A549 (cell line): ENCODE results near the gene DNAH17. TPM values are rescaled to one million over a fixed set of nuclear protein-coding genes. Genes with fewer than 3 reads are reported as not detected.
A peak's percentile ranks its signal among the peaks of the same experiment; 100 is the strongest.

Source experiments
- ATAC-seq, 2 experiments: fragments of 200-7000 bp in 1 of 2; fragments of >200 bp in 1 of 2; cut with Nextera tagmentation in 1 of 2; cut with Tn5 transposase in 1 of 2; 3 replicates each; pipeline versions ENCODE4 v1.8.0 to v1.9.1; 2018 to 2020; ENCODE audit warnings: mild to moderate bottlenecking in 1 of 2, moderate library complexity in 1 of 2
- CTCF ChIA-PET: fragments of 300-600 bp; sonication (Branson Sonifier 250); formaldehyde crosslinking; extraction: SDS; loops from one replicate; lab custom pipeline; 2021; ENCODE audit warnings: antibody characterized with exemption, inconsistent platforms; lab: Yijun Ruan, JAX
- POLR2A ChIA-PET: fragments of 350-600 bp; formaldehyde crosslinking; extraction: SDS; loops from one replicate; lab custom pipeline; 2021; ENCODE audit warnings: antibody characterized with exemption, inconsistent platforms; lab: Yijun Ruan, JAX
- DNase-seq, 2 experiments: peaks; one replicate each; pipeline versions ENCODE4 v3.0.0 to v3.0.0-alpha.2; 2011 to 2016; ENCODE audit warnings: low read depth in 1 of 2, low spot score in 1 of 2
- FAIRE-seq: peaks from 2 replicates; lab custom pipeline; 2011; peaks lifted over from hg19 to GRCh38; lab: Jason Lieb, UNC
- H3K27ac ChIP-seq, 2 experiments: fragments of >200 bp; sonication (Bioruptor Twin); formaldehyde crosslinking; 3 replicates each; pipeline ENCODE4 v1.5.1; 2016 to 2017
- H3K4me1 ChIP-seq: fragments of >200 bp; sonication (Bioruptor Twin); formaldehyde crosslinking; 3 replicates; pipeline ENCODE4 v1.6.1; 2016
- H3K4me2 ChIP-seq: fragments of >200 bp; sonication (Bioruptor Twin); formaldehyde crosslinking; 3 replicates; pipeline ENCODE4 v1.6.1; 2016
- H3K4me3 ChIP-seq: fragments of >200 bp; sonication (Bioruptor Twin); formaldehyde crosslinking; 3 replicates; pipeline ENCODE4 v1.5.1; 2016
- H3K9me3 ChIP-seq: fragments of >200 bp; sonication (Bioruptor Twin); formaldehyde crosslinking; 3 replicates; pipeline ENCODE4 v1.6.1; 2016
- CBX2 ChIP-seq: fragments of 200-600 bp; sonication (generic); IDR thresholded peaks from 2 replicates; pipeline ENCODE4 v1.6.1; 2016; ENCODE audit warnings: low read depth, mild to moderate bottlenecking, borderline replicate concordance
- CEBPB ChIP-seq, 2 experiments: fragments of >200 bp in 1 of 2; sonication (Bioruptor Twin) in 1 of 2; formaldehyde crosslinking in 1 of 2; IDR thresholded peaks; 2 replicates each; pipeline ENCODE4 v1.6.1; 2012 to 2016
- CHD2 ChIP-seq: fragments of 150-350 bp; IDR thresholded peaks from 2 replicates; pipeline ENCODE4 v1.6.1; 2014; ENCODE audit warnings: low read length; ENCODE audit not compliant: partially characterized antibody
- EHF ChIP-seq: fragments of 250-450 bp; sonication (Bioruptor Pico); IDR thresholded peaks from 2 replicates; pipeline ENCODE4 v1.5.0; 2020; ENCODE audit warnings: mild to moderate bottlenecking
- EP300 ChIP-seq, 2 experiments: fragments of >200 bp; sonication (Bioruptor Twin); formaldehyde crosslinking; IDR thresholded peaks; 2 replicates in 1 of 2; 3 replicates in 1 of 2; pipeline ENCODE4 v1.6.1; 2016 to 2017
- GATA3 ChIP-seq: IDR thresholded peaks from 2 replicates; pipeline ENCODE4 v1.6.1; 2012; ENCODE audit warnings: borderline replicate concordance
- HES2 ChIP-seq: fragments of >200 bp; sonication (Bioruptor Twin); formaldehyde crosslinking; IDR thresholded peaks from 2 replicates; pipeline ENCODE4 v1.6.1; 2016
- HOXA7 ChIP-seq: fragments of 250-450 bp; sonication (Bioruptor Pico); IDR thresholded peaks from 2 replicates; pipeline ENCODE4 v1.5.0; 2020; ENCODE audit warnings: mild to moderate bottlenecking, moderate library complexity
- JUNB ChIP-seq: fragments of >200 bp; sonication (Bioruptor Twin); formaldehyde crosslinking; IDR thresholded peaks from 2 replicates; pipeline ENCODE4 v1.6.1; 2016
- KDM1A ChIP-seq: fragments of 200-600 bp; sonication (generic); IDR thresholded peaks from 2 replicates; pipeline ENCODE4 v1.6.1; 2016; ENCODE audit warnings: low read depth, mild to moderate bottlenecking
- MAFK ChIP-seq: fragments of 450-650 bp; IDR thresholded peaks from 2 replicates; pipeline ENCODE4 v1.6.1; 2014; ENCODE audit not compliant: partially characterized antibody
- MAX ChIP-seq: IDR thresholded peaks from 2 replicates; pipeline ENCODE4 v1.6.1; 2012
- NFE2L2 ChIP-seq: fragments of 150-350 bp; conservative IDR thresholded peaks from 2 replicates; pipeline ENCODE4 v1.6.1; 2014; ENCODE audit warnings: low read length
- NR3C1 ChIP-seq: fragments of >200 bp; sonication (Bioruptor Twin); formaldehyde crosslinking; IDR thresholded peaks from 3 replicates; pipeline ENCODE4 v1.6.1; 2017
- POLR2AphosphoS2 ChIP-seq: conservative IDR thresholded peaks from 2 replicates; pipeline ENCODE4 v1.6.1; 2012; ENCODE audit warnings: low read length, improper control_type of control experiment, inconsistent platforms
- RAD21 ChIP-seq, 2 experiments: fragments of >200 bp in 1 of 2; sonication (Bioruptor Twin) in 1 of 2; formaldehyde crosslinking in 1 of 2; IDR thresholded peaks in 1 of 2; conservative IDR thresholded peaks in 1 of 2; 2 replicates in 1 of 2; 3 replicates in 1 of 2; pipeline ENCODE4 v1.6.1; 2012 to 2018; ENCODE audit warnings: inconsistent platforms in 1 of 2
- RNF2 ChIP-seq: fragments of 200-600 bp; sonication (generic); IDR thresholded peaks from 2 replicates; pipeline ENCODE4 v1.6.1; 2016; ENCODE audit warnings: low read depth, mild to moderate bottlenecking, antibody characterized with exemption, moderate library complexity, borderline replicate concordance
- SMC3 ChIP-seq: fragments of >200 bp; sonication (Bioruptor Twin); formaldehyde crosslinking; IDR thresholded peaks from 3 replicates; pipeline ENCODE4 v1.6.1; 2018; ENCODE audit warnings: inconsistent platforms
- TP53 ChIP-seq: fragments of 250-450 bp; sonication (Bioruptor Pico); IDR thresholded peaks from 2 replicates; pipeline ENCODE4 v1.5.0; 2021; ENCODE audit warnings: mild to moderate bottlenecking, moderate library complexity
- ZC3H11A ChIP-seq: fragments of 450-650 bp; IDR thresholded peaks from 2 replicates; pipeline ENCODE4 v1.6.1; 2014; ENCODE audit warnings: antibody characterized with exemption, mild to moderate bottlenecking
- ZFP36 ChIP-seq: fragments of 450-650 bp; IDR thresholded peaks from 2 replicates; pipeline ENCODE4 v1.6.1; 2014; ENCODE audit warnings: borderline replicate concordance; ENCODE audit not compliant: partially characterized antibody
- WGBS: methylation state at CpG from one replicate; pipeline ENCODE4 v1.1.6; 2017; ENCODE audit errors: missing lambda C conversion rate; 5-methylcytosine and 5-hydroxymethylcytosine counted together
- polyA plus RNA-seq, 4 experiments: library from polyadenylated mRNA; depleted of rRNA in 3 of 4; stranded (reverse); fragments of >200 nt; fragmentation: RNase III in 1 of 4; extraction: RNeasy Plus Mini Kit Qiagen cat#74134 plus additional on column Dnase treatment in 1 of 4; gene quantifications; 2 replicates in 3 of 4; 3 replicates in 1 of 4; pipeline ENCODE4 v1.2.3, GENCODE V29; 2011 to 2017
- TF ChIP-seq, protein P1 (sequence below): fragments of 250-450 bp; sonication (Bioruptor Pico); IDR thresholded peaks from 2 replicates; pipeline ENCODE4 v1.5.0; 2020; ENCODE audit warnings: low read depth, mild to moderate bottlenecking, moderate library complexity

DNAH17 gene
- polyA plus RNA-seq, 2 of the 4 experiments (the other 2 are of a cell fraction): 0.21 to 0.26 TPM

DNA sequence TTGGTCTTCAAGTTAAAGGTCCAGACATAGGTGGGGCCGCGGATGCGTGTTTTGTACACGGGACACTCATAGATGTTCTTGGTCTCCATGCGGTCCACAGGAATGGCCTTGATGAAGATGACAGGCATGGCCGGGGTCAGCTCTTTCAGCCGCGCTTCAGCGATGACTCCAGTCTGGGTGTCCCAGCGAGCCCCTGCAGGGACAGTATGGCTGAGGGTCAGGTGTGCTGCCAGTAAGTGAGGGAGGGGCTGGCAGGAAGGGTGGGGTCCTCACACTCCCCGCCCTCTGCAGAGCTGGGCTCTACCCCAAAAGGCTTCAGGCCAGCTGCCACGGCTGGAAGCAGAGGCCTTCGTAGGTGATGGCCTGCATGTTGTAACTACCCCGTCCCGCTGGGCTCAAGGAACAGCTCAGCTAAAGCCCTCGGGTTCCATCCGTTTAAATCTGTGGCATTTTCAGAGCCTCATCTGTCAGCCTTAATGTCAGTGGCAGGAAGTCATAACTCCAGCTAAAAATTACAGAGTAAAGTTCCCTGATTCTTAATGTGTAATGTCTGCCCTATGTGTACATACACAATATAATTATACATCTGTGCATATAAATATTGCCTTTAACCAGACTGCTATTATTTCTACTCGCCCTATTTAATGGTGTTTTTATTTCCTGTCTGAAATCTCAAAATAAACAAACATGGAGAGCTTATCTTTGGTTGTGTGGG, 153.1 kb downstream of the DNAH17 start:
- WGBS: 88% methylated on average over 18 of the region's 18 CpGs

DNA sequence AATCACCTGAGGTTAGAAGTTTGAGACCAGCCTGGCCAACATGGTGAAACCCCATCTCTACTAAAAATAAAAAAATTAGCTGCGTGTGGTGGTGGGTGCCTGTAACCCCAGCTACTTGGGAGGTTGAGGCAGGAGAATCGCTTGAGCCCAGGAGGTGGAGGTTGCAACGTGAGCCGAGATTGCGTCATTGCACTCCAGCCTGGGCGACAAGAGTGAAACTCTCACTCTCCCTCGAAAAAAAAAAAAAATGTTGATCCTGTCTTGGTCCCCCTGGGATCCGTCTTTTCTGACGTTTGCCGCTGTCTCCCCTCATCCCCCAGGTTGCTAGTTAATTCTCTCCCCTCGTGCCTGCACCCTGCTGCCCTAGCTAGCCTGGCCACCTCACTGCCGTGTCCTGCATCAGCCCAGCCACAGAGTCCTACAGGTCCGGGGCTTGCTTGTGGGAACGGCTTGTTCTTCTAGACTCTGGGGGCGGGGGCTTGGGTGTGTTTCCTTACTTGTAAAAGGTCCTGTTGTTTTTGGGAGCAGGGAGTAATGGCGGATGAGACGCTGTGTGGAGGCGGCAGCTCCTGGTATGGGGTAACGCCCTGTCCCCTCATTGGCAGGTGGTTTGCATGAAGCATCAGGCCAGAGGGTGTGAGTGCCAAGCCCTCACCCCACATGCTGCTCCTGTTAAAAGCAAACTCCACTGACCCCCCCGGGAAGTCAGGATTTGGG, 154.2 kb downstream of the DNAH17 start:
- TF ChIP-seq CEBPB (IDR thresholded peaks at IDR 0.05) (peak in 1 of 2 experiments; percentile 37; a peak in 1 of 4 replicates), CHD2 (no peak), TP53 (CRISPR knock-in tag) (no peak), NFE2L2 (no peak)
- DNase-seq: no peak
- ATAC-seq: no peak
- POLR2A ChIA-PET: interaction anchor here (0.7 to 2.3 kb wide), 2 partner anchors 63 to 66 kb away, joined by 3 to 24 read pairs; partner anchors contain the start of gene SOCS3
- Histone ChIP-seq H3K4me3 (no peak overlapping the region), H3K9me3 (no peaks in the 10 kb centered on the region), H3K4me1 (peaks cover 38% of the 10 kb centered on the region), H3K4me2 (no peak overlapping the region), H3K27ac (peak overlapping the region in 1 of 2 experiments; percentile 19; a peak in 1 of 6 replicates)
- WGBS: 87% methylated on average over 20 of the region's 20 CpGs
- no peak for FAIRE-seq
- CTCF ChIA-PET: interaction anchor here (0.6 to 12.8 kb wide), 45 partner anchors 9 to 550 kb away, joined by 3 to 388 read pairs (median 7); partner anchors contain the start of gene SOCS3

More for the DNA sequence above, 153.1 kb downstream of the DNAH17 start:
- Histone ChIP-seq H3K27ac (no peak overlapping the region), H3K4me3 (no peak overlapping the region), H3K9me3 (no peaks in the 10 kb centered on the region)
- no peak for FAIRE-seq
- no peak for TF ChIP-seq ZFP36
- TF ChIP-seq, all 56 proteins: peak for 0
- ChIA-PET CTCF (interaction anchor here (0.7 to 12.8 kb wide), 15 partner anchors 8 to 284 kb away, joined by 3 to 388 read pairs (median 5); partner anchors contain the start of gene SOCS3), POLR2A (interaction anchor here (1.4 kb wide), 1 partner anchor 64 kb away, joined by 3 read pairs; the partner anchor contains the start of gene SOCS3)
- DNase-seq (no peak), ATAC-seq (no peak)
- H3K4me1 ChIP-seq: peaks cover 34% of the 10 kb centered on the region
- no peak overlapping the region for H3K4me2 ChIP-seq

DNA sequence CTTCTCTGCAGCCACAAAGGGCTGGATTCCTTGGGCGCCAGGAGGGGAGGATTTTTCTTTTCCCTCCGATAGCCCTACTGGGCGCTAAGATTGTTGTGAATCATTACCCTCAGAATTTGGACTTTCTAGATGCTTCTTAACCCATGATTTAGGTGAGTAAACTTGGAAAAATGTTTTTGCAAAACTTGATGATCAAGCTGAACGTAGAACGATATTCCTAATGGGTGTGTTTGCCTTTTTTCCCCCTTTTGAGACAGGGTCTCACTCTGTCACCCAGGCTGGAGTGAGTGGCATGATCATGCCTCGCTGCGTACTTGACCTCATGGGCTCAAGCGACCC, 155.0 kb downstream of the DNAH17 start:
- H3K9me3 ChIP-seq: no peaks in the 10 kb centered on the region
- ATAC-seq: no peak
- WGBS: 68% methylated on average over 8 of the region's 8 CpGs
- no peak overlapping the region; the same call in 2 of the 3 replicates for H3K4me2 ChIP-seq
- TF ChIP-seq HOXA7 (CRISPR knock-in tag) (0 out of 2 replicates have a peak, but pooled peaks have one; percentile 31), CBX2 (no peak), MAFK (peak; percentile 16)
- TF ChIP-seq, all 56 proteins: peak for 2
- no peak for FAIRE-seq
- peaks cover 38% of the 10 kb centered on the region for H3K4me1 ChIP-seq
- H3K4me3 ChIP-seq: no peak overlapping the region
- no peak for DNase-seq
- POLR2A ChIA-PET: interaction anchor here (0.7 to 2.3 kb wide), 4 partner anchors 10 to 66 kb away, joined by 3 to 24 read pairs (median 4); partner anchors contain the start of gene SOCS3
- CTCF ChIA-PET: interaction anchor here (0.6 to 12.8 kb wide), 67 partner anchors 9 to 551 kb away, joined by 3 to 388 read pairs (median 5); partner anchors contain the start of genes BIRC5 and SOCS3
- H3K27ac ChIP-seq: peak overlapping the region in 1 of 2 experiments; percentile 78; a peak in 2 of 6 replicates

DNA sequence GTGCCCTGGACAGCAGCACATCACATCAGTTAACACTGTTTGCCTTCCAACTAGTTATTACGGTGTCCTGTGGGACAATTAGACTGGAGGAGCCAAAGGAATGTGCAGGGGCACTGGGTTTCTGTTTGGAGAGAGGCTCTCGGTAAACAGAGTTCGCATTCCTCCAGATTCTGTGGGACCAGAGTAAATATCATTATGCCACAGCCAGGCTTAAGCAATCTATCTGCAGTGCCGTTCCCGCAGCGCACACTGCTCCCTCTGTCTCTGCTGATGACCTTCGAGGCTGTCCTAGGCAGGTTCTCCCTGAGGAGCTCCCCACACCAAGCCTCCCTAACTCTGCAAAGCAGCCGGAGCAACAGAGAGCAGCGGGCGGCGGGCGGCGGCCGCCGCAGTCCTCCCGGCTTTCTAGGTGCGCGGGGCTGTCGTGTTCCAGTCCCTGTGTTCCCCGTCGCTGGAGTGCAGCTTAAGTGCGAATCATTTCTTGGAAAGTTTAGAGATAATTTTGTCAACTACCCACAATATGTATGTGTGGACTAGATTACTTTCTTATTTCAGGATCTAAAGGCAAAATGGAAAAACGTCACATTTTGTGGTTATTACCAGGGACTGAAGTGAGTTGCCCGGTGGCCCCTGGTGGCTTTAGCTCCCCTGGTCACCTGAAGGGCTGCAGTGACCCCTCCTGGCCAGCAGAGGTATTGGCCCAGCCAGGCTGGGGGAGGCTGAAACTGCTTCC, 155.5 kb downstream of the DNAH17 start:
- no peak overlapping the region for H3K4me3 ChIP-seq
- DNase-seq: peak; percentile 91 to 95
- H3K27ac ChIP-seq: peak overlapping the region; percentile 61 to 78; a peak in 5 of 6 replicates
- ChIA-PET POLR2A (interaction anchor here (0.7 to 2.3 kb wide), 4 partner anchors 9 to 64 kb away, joined by 3 to 24 read pairs (median 4); partner anchors contain the start of genes PGS1 and SOCS3), CTCF (interaction anchor here (0.6 to 12.8 kb wide), 66 partner anchors 10 to 551 kb away, joined by 3 to 388 read pairs (median 6); partner anchors contain the start of genes BIRC5 and SOCS3)
- peak; percentile 79 to 87 for ATAC-seq
- WGBS: 24% methylated on average over 24 of the region's 24 CpGs
- H3K4me1 ChIP-seq: peaks cover 38% of the 10 kb centered on the region
- H3K4me2 ChIP-seq: peak overlapping the region; percentile 62
- FAIRE-seq: peak; percentile 72
- H3K9me3 ChIP-seq: no peaks in the 10 kb centered on the region
- TF ChIP-seq ZFP36 (peak; percentile 72), HES2 (0 out of 2 replicates have a peak, but pooled peaks have one; percentile 35), POLR2AphosphoS2 (no peak), SMC3 (peak; percentile 88), RNF2 (peak; percentile 92), ZC3H11A (no peak), NR3C1 (no peak), EP300 (IDR thresholded peaks at IDR 0.05) (peak in 1 of 2 experiments; percentile 63; a peak in 2 of 5 replicates), EHF (CRISPR knock-in tag) (no peak), KDM1A (no peak), MAX (peak; percentile 78), GATA3 (peak; percentile 97), JUNB (0 out of 2 replicates have a peak, but pooled peaks have one; percentile 17), NFE2L2 (no peak), RAD21 (conservative IDR thresholded peaks at IDR 0.05 in 1 of 2, IDR thresholded peaks at IDR 0.05 in 1 of 2) (peak; percentile 95 to 99), CEBPB (IDR thresholded peaks at IDR 0.05) (peak; percentile 93 to 99), HOXA7 (CRISPR knock-in tag) (no peak)
- TF ChIP-seq, protein P1, sequence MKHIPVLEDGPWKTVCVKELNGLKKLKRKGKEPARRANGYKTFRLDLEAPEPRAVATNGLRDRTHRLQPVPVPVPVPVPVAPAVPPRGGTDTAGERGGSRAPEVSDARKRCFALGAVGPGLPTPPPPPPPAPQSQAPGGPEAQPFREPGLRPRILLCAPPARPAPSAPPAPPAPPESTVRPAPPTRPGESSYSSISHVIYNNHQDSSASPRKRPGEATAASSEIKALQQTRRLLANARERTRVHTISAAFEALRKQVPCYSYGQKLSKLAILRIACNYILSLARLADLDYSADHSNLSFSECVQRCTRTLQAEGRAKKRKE (CRISPR knock-in tag): no peak
